Measurements from ENCODE around the gene GLIPR1L1.

DNA sequence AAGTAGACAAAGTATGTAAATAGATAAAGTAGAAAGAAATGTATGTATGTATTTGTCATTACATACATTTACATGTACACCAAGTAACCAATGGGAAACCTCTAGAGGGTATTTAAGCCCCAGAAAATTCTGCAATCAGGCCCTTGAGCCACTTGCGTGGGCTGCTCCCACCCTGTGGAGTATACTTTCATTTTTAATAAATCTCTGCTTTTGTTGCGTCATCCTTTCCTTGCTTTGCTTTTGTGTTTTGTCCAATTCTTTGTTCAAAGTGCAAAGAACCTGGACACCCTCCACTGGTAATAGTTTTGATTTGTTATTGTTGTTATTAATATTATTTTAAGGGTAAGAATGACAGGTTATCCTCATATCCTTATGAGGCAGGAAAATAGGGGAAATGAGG is 26.2 kb upstream of the GLIPR1L1 start:
- TF ChIP-seq, protein P1, sequence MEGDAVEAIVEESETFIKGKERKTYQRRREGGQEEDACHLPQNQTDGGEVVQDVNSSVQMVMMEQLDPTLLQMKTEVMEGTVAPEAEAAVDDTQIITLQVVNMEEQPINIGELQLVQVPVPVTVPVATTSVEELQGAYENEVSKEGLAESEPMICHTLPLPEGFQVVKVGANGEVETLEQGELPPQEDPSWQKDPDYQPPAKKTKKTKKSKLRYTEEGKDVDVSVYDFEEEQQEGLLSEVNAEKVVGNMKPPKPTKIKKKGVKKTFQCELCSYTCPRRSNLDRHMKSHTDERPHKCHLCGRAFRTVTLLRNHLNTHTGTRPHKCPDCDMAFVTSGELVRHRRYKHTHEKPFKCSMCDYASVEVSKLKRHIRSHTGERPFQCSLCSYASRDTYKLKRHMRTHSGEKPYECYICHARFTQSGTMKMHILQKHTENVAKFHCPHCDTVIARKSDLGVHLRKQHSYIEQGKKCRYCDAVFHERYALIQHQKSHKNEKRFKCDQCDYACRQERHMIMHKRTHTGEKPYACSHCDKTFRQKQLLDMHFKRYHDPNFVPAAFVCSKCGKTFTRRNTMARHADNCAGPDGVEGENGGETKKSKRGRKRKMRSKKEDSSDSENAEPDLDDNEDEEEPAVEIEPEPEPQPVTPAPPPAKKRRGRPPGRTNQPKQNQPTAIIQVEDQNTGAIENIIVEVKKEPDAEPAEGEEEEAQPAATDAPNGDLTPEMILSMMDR (IDR thresholded peaks at IDR 0.05): no peak
- TF ChIP-seq ATF1 (CRISPR knock-in tag; IDR thresholded peaks at IDR 0.05) (no peak), NR2C2 (CRISPR knock-in tag; IDR thresholded peaks at IDR 0.05) (no peak), SP1 (CRISPR knock-in tag; conservative IDR thresholded peaks at IDR 0.05) (no peak)
